ENCODE measurements around the gene LAMB4.

The LAMB4 gene

GRCh38 chr7:108132551-108133265 lies 2.5 kb upstream of the LAMB4 start:
- TF ChIP-seq GATA2 (IDR thresholded peaks at IDR 0.05; ENCODE audit: low read depth, low read length), result no peak
- TF ChIP-seq GATA3 (IDR thresholded peaks at IDR 0.05; ENCODE audit: low read depth, low read length), result no peak

DNA sequence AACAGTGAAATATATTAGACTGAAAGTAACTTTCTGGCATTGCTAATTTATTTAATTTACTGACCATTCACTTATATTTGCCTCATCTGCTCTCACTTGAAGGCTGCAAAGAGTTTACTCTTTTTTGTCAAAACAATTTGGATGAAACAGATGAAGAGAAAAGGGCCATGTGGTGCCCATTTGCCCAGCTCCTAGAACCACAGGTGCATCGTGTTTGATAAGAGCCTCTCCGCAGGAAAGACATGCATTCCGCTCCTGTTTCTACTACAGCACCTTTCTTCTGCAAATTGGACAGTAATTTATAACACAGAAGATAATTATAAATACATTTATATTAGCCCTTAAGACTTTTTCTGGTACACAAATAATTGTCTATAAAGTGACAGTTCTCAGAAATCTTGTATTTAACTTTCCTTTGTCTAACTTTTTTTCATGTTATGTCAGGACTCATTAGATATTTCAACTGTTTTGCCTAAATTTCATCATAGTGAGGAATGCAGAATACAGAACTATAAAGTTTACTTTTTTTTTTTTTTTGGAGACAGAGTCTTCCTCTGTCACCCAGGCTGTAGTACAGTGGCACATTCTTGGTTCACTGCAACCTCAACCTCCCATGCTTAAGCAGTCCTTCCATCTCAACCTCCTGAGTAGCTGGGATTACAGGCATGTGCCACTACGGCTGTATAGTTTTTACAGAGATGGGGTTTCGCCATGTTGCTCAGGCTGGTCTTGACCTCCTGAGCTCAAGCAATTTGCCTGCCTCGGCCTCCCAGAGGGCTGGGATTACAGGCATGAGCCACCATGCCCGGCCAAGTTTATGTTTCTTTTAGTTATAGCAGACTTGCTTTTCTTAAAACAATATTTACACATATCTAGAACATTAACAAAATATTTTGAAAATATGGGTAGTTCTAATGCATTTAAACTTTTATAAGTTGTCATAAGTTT lies 869 bp downstream of the LAMB4 start:
- TF ChIP-seq GATA2 (IDR thresholded peaks at IDR 0.05; ENCODE audit: low read depth, low read length) (no peak), GATA3 (IDR thresholded peaks at IDR 0.05; ENCODE audit: low read depth, low read length) (no peak)

DNA sequence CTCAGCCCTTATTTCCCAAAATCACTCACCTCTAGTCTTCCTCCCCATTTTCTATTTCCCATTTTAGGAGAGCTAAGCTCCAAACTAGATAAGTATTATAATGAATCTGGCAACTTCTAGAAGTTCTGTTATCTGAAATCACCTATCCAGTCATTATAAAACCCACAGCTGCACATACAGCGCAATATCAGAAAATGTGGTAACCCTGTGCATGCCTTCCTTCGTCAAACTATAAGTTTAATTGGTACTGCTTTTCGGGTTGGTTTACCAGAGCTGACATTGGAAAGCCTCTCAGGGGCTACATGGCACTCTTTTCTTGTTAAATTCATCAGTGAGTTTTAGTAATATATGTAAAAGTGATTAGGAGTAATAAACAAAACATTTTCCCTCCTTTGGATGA lies 1.6 kb downstream of the LAMB4 start:
- TF ChIP-seq GATA3 (IDR thresholded peaks at IDR 0.05; ENCODE audit: low read depth, low read length) (no peak), GATA2 (IDR thresholded peaks at IDR 0.05; ENCODE audit: low read depth, low read length) (no peak)

DNA sequence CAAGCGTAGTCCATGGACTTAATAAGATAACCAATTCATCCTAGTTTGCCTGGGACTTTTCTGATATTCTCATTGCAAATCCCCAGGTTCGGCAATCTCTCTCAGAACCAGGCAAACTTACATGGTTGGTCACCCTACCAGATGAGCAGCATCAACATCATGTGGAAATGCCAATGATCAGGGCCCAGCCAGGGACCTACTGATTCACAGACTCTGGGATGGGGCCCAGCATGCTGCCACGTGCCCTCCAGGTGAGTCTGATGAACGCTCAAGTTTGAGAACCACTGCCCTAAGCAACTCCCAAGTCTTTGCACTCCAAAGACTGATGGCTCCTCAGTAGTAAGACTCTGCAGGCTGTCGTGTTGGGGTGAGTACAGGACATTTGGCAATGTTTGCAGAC lies 2.7 kb downstream of the LAMB4 start:
- TF ChIP-seq GATA3 (IDR thresholded peaks at IDR 0.05; ENCODE audit: low read depth, low read length) (no peak), GATA2 (IDR thresholded peaks at IDR 0.05; ENCODE audit: low read depth, low read length) (no peak)

GRCh38 chr7:108124820-108125219 lies 5.3 kb downstream of the LAMB4 start:
- no peak for TF ChIP-seq GATA2 (IDR thresholded peaks at IDR 0.05; ENCODE audit: low read depth, low read length)
- TF ChIP-seq GATA3 (IDR thresholded peaks at IDR 0.05; ENCODE audit: low read depth, low read length), result no peak

DNA sequence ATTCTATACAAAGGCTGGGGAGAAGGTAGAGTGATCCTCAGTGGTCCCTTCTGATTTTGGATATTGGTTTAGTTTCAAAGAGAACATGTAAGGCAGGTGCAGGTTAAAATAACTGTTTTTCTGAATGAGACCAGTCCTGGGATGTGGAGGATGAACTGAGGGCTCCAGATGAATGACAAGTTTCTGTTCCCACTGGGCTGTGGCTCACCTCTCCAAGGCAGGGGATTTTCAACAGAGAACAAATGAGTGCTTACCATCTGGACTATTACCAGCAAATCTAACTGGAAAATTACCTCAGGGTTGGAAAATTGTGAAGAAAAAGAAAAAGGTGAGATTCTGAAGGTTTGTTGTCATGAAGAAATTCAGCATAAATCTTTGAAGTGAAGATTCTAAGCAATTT lies 8.0 kb downstream of the LAMB4 start:
- no peak for TF ChIP-seq GATA2 (IDR thresholded peaks at IDR 0.05; ENCODE audit: low read depth, low read length)
- TF ChIP-seq GATA3 (IDR thresholded peaks at IDR 0.05; ENCODE audit: low read depth, low read length), result no peak

DNA sequence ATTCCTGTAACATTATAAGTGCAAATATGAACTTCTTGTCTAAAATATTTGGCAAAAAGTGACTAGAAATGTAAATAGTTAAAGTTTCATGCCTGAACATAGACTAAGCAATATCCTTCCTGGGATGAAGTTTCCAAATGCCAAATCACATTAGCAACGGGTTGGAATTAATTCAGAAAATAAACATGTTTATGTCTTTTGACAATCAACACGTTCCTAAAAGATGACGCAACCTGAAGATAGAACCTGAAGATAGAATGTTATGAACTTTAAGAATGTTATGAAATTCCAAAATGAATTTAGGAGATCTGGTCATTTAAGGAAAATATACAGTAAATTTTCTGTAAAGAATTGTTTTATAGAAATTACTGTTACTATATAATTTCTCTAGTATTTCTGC lies 9.2 kb downstream of the LAMB4 start:
- no peak for TF ChIP-seq GATA3 (IDR thresholded peaks at IDR 0.05; ENCODE audit: low read depth, low read length)

GRCh38 chr7:108120196-108120595 lies 10.0 kb downstream of the LAMB4 start:
- TF ChIP-seq GATA3 (IDR thresholded peaks at IDR 0.05; ENCODE audit: low read depth, low read length), result no peak
- TF ChIP-seq GATA2 (IDR thresholded peaks at IDR 0.05; ENCODE audit: low read depth, low read length), result no peak

- no peak for TF ChIP-seq GATA2 (IDR thresholded peaks at IDR 0.05; ENCODE audit: low read depth, low read length)
- TF ChIP-seq GATA3 (IDR thresholded peaks at IDR 0.05; ENCODE audit: low read depth, low read length), result peak; percentile 61
These were observed 11.2 kb downstream of the LAMB4 start for GRCh38 chr7:108118959-108119358.

DNA sequence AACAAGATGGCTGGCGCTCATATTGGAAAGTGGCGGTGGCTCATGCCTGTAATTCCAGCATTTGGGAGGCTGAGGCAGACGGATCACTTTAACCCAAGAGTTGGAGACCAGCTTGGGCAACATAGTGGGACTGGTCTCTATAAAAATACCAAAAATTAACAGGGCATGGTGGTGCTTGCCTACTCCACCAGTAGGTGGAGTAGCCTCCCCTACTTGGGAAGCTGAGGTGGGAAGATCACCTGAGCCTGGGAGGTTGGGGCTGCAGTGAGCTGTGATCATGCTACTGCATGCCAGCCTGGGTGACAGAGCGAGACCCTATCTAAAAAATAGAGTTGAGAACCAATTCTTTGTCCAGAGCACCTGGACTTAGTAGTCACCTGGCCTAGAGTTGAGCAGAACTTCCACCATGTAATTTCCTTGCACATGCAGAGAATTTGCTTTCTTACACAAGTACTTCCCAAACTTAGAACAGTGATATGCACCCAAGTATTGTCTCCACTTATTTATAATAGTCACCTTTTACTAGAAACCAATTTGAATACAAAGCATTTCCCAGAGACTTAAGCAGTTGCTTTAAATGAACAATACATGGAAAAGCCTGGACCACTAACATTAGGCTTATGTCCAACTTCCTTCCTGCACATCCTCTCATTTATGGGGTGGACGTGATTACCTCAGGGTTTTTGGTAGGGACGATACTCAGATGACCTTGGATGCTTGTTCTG lies 15.9 kb downstream of the LAMB4 start:
- TF ChIP-seq GATA2 (IDR thresholded peaks at IDR 0.05; ENCODE audit: low read depth, low read length) (no peak), GATA3 (IDR thresholded peaks at IDR 0.05; ENCODE audit: low read depth, low read length) (no peak)

GRCh38 chr7:108112683-108113082 lies 17.5 kb downstream of the LAMB4 start:
- no peak for TF ChIP-seq GATA2 (IDR thresholded peaks at IDR 0.05; ENCODE audit: low read depth, low read length)
- TF ChIP-seq GATA3 (IDR thresholded peaks at IDR 0.05; ENCODE audit: low read depth, low read length), result no peak

- TF ChIP-seq GATA2 (IDR thresholded peaks at IDR 0.05; ENCODE audit: low read depth, low read length), result peak; percentile 62
- TF ChIP-seq GATA3 (IDR thresholded peaks at IDR 0.05; ENCODE audit: low read depth, low read length), result no peak
These were observed 20.8 kb downstream of the LAMB4 start for GRCh38 chr7:108109221-108109908.

DNA sequence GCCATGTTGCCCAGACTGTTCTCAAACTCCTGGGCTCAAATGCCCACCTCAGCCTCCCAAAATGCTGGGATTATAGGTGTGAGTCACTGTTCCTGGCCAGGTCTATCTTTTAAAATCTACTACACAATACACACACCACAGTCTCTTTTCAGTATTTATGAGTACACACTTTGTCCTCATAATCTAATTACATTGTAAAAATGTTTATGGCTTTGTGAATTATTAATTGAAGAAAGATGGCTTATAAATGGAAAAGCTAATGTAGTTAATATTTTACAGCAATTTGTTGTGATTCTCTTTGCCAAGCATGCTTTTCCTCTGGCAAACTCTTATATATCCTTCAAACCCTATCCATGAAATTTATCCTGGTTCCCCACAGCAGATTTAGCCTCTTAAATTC lies 22.0 kb downstream of the LAMB4 start:
- no peak for TF ChIP-seq GATA3 (IDR thresholded peaks at IDR 0.05; ENCODE audit: low read depth, low read length)
- no peak for TF ChIP-seq GATA2 (IDR thresholded peaks at IDR 0.05; ENCODE audit: low read depth, low read length)

DNA sequence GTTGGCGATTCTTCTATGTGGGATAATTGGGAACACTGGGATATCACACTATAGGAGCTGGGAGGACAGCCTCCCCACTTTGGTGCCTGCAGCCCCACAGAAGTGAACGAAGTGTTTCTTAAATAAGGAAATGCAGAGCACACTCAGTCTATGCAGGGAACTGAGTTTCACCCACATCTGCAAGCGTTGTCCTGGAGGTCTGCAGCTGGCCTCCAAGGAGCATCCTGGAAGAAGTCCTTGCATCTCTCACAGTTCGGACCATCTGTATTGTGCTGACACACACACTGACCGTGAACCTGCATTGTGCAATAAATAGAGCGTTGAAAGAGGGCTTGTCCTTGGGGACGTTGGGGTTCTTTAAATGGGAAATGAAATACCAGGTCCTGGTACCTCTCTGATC lies 25.8 kb downstream of the LAMB4 start:
- TF ChIP-seq GATA2 (IDR thresholded peaks at IDR 0.05; ENCODE audit: low read depth, low read length) (no peak), GATA3 (IDR thresholded peaks at IDR 0.05; ENCODE audit: low read depth, low read length) (no peak)

Data from SH-SY5Y (cell line).